Posterior cingulate gyrus (tissue), 11 donors: ENCODE data around the gene RBP2.

Experiments
- DNase-seq, 10 donors: peaks; one replicate each; pipeline versions ENCODE4 v3.0.0 to v3.0.0-alpha.2; 2020 to 2021; ENCODE audit warnings: mixed read lengths in 3 of 10
- intact Hi-C: fragments of 100-400 bp; cut with DNase I; formaldehyde crosslinking; loops from one replicate; pipeline ENCODE4 v1.15.1; 2023

Gene RBP2

DNA sequence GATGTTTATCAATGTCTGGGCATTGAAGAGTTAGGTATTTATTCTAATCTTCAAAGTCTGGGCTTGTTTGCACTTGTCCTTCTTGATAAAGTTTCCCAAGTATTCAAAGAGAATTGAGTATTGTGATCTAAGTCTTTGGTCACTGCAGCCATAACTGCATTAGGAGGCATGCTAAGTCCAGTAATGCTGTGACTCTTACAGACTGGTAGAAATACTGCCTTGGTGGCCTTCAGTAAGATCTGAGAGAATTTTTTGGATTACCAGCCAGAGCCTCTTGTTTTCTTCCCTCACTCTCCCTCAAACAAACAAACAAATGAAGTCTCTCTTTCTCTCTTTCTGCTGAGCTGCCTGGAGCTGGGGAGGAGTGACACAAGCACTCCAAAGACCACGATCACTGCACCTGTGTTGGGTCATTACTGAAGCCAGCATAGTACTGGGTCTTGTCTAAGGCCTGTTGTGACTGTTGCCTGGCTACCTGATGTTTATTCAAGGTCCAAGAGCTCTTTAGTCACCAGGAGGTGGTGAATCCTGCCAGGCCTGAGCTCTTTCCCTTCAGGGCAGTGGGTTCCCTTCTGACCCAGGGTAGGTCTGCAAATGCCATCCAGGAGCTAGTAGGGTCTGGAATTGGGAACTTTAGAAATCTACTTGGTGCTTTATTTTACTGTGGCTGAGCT is 14.8 kb upstream of the RBP2 start:
- intact Hi-C loops: no loop called here
- DNase-seq: no peak

DNA sequence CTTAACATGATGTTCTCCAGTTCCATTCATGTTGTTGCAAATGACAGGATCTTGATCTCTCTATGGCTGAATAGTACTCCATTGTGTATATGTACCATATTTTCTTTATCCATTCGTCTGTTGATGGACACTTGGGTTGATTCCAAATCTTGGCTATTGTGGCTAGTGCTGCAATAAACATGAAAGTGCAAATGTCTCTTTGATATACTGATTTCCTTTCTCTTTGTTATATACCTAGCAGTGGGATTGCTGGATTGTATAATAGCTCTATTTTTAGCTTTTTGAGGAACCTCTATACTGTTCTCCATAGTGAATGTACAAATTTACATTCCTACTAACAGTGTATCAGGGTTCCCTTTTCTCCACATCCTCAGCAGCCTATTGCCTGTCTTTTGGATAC is 5.9 kb upstream of the RBP2 start:
- no peak for DNase-seq
- intact Hi-C loops: no loop called here

DNA sequence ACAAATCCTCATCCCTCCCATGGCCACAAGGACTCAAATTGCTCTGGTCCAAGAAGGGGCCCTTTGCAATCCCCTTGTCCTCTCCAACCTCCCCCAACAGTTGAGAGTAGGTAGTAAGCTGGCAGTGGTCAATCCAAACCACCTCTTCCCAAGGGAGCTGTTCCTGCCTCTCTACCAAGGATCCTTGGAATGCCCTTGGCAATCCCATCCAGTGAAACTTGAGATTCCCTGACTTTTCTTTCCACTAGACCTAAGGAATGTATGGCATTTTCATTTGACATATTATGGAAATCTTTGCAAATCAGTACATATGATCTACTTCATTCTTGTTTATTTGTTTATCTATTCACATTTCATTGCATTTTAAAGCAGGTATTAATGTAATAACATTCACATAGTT is 4.8 kb upstream of the RBP2 start:
- intact Hi-C loops: no loop called here
- no peak for DNase-seq

DNA sequence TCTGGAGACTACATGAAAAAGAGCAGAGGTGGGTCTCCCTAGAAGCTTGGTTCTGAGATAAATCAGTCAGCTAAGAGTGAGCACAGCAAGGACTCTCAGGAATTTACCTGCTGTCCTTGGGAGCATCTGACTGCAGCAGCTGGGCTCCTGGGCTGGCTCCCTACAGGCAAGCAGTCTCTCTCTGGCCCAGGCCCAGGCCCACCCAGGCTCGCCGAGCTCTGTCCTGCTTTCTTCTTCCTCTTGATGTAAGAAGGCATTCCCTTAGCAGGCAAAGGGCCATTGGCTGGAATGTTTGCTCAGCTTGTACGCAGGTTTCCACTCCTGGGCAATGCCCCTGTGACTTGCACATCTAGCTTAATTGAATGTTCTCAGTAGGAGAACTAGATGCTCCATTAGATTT is 4.3 kb upstream of the RBP2 start:
- intact Hi-C loops: no loop called here
- no peak for DNase-seq

DNA sequence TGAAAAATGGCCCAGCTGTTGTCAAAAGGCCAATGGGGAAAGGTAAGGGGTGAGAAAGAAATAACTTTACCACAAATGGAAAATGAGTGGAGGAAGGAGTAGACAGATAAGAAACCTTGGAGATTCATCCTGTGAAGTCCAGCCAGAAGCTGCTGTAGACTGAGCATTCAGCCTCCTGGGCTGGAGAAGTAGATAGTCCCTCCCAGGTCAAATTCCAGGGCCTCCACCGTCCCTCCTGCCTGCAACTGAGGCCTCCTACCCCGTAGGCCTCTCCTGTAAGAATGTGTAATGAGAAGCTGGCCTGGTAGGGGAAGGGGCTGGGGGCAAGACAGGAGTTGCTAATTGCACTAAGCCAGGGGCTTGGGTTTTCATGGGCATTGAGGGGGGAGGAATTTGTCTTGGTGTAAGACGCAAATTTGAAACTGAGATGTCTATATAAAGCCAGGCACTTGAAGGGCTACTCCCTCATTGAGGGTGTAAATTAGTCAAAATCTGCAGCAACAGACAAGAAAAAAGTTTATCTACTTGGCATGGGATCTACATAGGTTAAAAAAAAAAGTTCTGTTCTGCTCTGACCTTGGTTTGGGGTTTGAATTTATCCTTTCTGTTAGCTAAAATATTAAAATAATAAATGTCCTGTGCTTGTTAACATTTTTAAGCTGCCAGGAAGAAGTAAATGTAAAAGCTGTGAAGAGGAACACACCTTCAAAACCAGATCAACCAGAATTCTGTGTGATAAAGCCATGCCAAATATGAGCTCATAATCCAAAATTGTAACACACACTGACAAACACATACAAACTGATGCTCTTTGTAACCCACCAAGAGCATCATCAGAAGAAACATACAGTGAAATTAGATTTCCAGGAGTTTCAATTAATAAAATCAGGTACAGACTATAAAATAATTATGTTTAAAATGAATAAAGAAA is 1.7 kb upstream of the RBP2 start:
- no peak for DNase-seq
- intact Hi-C loops: no loop called here

DNA sequence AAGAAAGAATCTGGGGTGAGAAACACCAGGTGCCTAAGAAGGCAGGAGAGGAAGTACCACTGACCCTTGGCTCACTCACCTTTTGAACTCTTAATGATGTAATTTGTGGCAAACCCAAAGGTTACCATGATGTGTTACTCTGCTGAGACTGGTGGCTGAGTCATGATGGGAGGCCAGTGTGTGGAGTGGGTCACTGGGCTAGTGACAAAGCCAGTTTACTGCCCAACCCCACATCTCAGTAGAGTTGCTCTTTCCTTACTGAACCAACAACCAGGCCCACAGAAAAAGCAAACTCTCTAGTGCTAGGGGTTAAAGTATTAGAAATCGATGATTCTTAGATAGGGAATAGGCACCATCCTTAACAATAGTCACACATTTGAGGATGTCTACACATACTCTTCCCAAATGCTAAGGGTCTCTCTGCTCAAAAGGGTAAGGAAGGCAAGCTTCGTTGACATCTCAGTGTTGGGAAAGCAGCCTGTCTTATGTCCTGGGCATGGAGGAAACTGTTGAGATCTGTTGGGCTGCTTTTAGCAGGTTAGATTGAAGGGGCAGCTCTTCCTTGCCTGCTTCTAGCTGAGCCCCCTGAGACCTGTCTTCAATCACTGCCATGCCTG is 3.1 kb downstream of the RBP2 start:
- no peak for DNase-seq
- intact Hi-C loops: no loop called here

DNA sequence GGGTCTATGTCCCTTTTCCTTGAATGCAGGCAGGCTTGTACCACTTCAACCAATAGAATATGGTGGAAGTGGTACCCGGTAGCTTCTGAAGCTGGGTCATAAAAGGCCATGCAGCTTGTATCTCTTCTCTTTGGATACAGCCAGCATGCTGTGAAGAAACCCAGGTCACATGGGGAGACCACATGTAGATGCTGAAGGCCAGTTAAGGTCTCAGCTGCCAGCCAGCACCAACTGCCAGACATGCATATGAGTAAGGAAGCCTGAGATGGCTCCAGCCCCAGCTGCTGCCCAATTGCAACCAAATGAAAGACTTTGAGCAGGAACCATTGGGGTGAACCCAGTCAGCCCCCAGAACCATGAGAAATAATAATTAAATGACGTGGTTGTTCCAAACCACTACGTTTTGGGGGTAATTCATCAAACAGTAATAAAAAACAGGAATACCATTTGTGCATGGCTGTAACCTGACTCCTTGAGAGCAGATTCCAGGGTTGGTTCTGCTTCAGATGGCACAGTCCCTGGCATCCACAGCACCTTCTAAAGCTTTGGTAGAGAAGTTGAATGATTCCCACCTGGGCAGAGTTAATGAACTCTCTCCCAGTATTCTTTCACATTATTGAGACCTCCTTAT is 3.8 kb downstream of the RBP2 start:
- intact Hi-C loops: no loop called here
- DNase-seq: no peak

DNA sequence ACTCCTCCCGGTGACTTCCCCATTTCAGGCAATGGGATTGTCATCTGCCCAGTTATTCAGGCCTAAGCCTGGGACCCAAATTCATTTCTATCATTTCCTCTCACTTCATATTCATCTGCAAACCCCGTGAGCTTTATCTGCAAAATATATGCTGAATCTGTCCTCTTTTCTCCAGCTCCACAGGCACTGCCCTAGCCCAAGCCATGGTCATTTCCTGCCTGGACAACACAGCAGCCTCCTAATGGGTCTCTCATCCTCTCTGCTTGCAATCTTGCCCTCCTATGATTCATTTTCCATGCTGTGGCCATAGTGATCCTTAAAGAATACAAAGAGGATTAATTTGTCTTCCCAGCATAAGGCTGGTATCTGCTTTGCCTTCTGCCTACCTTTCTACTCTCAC is 6.1 kb downstream of the RBP2 start:
- intact Hi-C loops: no loop called here
- DNase-seq: no peak

DNA sequence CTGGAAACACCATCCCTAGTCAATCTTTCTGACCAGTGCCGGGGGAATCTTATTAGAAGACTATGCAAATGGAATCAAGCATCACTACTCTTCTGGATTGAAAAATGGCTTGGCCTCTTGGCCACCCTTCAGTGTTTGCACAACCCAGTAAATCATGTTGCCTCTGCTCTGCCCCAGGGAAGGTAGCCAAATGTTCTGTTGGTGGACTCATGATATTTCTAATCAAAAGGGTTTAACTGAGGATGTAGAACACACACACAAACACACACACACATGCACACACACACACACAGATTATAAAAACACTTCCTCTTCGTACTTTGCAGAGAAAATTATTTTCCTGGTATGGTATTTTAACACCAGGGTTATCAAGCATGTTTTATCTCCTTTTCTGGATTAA is 7.9 kb downstream of the RBP2 start:
- intact Hi-C loops: no loop called here
- DNase-seq: no peak

DNA sequence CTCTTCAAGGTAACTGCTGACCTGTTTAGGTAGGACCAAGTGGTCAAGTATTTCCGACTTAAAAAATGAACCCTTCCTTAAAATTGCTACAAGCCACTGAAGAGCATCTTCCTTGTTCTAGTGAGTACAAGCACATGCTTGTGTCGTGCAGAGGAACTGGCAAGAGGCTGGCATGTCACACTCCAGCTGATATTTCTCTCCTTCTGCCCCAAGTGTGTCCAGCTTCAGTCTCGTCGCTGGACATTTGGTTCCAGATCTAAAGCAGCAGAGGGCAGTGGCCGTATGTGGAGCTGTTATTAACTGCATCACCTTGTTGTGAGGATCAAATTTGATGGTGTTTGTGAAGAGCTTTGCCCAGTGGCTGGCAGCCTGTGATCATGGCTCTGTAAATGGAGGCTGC is 10.0 kb downstream of the RBP2 start:
- intact Hi-C loops: no loop called here
- DNase-seq: no peak

DNA sequence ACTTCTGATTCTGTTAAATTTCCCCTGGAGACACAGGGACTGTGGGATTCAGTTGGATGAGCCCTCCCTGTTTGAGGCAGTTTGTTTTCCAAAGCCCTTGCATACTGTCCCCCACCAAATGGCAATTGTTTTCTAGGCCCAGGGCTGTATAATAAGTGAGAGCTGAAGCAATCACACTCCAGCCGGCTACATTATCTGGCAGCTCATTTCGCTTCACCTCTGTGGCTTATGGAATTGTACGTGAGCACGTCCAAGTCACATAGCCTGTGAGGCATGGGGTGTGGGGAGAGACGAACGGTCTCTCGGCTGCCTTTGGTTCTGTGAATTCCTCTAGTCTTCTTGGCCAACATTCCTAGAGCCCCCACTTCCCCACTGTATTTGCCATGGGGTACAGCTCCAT is 10.7 kb downstream of the RBP2 start:
- intact Hi-C loops: no loop called here
- no peak for DNase-seq

DNA sequence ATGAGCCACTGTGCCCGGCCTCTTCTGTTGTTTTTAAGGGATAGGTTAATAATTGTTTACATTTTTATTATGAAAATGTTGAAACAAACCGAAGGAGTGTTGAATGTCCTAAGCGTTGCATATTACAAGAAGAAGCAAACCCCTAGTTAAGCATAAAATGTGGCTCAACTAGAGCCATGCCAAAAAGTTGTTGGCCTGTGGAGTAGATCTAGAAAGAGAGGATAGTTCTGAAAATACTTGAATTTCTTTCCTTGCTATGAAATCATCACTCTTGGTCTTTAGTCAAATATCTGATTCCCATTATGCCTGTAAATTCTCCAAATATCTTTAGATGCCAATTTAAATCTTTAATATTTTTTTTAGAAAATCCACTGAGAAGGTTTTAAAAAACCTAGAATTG is 12.8 kb downstream of the RBP2 start:
- intact Hi-C loops: no loop called here
- DNase-seq: no peak

DNA sequence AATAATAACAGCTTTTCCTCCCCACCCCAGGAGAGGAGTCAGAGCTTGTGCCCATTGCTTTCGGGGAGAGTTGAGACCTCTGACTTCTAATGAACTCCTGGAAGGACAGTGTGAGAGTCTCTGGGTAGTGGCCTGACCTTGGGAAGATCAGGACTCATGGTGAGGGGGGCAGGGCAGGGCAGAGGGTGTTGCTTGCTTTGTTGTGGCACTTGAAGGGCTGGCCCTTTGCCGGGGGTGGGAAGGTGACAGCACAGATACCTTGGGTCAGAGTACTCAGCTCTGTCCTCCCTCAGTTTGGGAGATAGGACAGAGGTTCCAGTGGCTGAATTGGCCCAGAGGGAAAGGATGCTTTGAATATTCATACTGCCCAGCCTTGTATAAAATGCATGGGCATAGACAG is 15.8 kb downstream of the RBP2 start:
- intact Hi-C loops: no loop called here
- DNase-seq: no peak

DNA sequence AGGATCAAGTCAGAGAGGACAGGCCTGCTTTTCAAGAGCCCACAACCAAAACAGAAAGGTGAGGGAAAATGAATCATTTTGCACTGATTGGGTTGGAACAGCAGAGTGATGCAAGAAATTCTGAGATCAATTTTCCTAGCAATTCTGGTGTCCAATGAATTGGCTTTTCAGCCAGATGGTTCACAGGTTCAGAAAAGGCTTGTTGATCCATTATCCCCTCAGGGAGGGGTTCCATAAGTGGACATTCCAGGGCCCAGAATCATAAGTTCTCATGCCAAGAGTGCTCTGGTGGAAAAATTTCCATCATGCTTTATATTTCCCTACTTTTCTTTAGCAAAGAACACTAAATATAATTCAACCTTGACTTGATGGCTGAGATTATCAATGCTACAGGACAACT is 16.2 kb downstream of the RBP2 start:
- DNase-seq: no peak
- intact Hi-C loops: no loop called here

DNA sequence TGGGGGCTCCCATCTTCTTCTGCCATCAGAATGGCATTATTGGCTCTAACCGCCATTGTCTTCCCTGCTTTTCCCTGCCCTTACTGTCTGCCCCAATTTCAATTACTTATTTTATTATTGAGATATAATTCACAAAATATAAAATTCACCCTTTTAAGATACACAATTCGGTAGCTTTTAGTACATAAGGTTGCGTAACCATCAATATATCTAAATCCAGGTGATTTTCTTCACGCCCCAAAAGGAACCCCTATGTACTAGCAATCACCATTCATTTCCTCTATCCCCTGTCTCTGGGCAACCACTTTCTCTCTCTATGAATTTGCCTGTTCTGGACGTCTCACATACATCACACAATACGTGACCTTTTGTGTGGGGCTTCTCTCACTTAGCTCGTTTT is 18.0 kb downstream of the RBP2 start:
- no peak for DNase-seq
- intact Hi-C loops: no loop called here

DNA sequence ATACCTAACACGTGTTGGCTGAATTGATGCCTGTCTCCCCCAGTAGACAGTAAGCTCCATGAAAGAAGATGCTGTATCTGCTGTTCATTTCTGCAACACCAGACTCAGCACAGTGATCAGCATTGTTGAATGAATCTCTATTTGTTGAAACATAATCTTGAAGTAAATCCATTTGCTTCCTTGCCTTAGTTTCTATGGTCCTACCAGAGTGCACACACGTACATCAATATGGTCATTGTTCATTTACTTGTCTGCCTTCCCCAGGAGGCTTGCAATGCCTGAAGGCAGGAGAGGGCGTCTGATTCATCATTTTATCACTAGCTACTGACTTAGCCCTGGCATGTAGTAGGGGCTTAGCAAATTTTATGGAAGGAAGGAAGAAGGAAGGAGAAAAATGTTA is 19.2 kb downstream of the RBP2 start:
- DNase-seq: no peak
- intact Hi-C loops: no loop called here

DNA sequence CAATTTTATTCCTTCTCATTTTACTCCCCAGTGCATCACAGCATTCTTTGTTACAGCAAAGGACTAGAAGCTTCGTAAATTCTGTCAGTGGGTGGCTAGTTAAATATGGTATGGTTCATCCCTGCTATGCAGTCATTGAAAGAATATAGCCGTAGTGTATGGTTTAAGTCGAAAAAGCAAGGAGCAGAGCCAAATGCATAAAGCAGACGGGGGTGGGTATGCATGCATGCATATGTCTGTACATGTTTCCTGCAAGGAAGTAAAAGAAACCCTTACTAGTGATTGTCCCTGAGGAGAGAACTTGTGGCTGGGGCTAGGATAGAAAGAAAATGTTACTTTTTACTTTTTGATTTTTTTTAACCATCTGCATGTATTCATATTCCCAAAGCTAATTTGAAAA is 19.9 kb downstream of the RBP2 start:
- DNase-seq: no peak
- intact Hi-C loops: no loop called here

DNA sequence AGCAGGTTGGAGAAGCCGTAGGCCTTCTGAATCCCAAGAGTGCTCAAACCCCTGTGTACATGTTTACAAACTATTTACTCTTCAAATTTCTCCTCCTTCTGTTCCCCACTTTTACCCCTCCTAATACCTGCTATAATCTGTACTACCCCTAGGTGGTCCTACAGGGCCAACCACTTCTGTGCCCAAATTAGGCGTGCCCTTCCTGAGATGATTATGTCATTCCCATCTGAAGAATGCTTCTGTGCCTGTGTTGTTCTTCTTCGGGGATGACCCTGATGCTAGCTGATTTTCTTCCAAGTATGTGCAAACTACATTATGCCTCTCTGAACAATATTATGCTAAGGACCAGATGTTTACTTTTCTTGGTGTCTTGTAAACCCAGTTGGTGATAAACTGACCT is 20.5 kb downstream of the RBP2 start:
- intact Hi-C loops: no loop called here
- no peak for DNase-seq

DNA sequence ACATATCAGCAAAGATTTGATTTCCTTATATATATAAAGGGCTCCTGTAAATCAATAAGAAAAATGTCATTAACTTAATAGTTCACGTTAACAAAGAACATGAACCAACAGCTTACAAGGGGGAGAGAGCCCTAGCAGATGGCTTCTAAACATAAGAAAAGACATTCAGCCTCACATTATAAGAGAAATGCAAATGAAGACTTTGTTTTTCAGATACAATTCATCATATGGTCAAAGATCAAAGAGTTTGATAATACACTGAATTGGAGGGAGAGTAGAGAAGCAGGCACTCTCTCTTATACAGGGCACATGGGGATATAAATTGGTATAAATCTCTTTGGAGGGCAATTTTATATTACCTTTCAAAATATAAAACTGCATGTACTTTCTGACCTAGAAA is 21.1 kb downstream of the RBP2 start:
- intact Hi-C loops: no loop called here

DNA sequence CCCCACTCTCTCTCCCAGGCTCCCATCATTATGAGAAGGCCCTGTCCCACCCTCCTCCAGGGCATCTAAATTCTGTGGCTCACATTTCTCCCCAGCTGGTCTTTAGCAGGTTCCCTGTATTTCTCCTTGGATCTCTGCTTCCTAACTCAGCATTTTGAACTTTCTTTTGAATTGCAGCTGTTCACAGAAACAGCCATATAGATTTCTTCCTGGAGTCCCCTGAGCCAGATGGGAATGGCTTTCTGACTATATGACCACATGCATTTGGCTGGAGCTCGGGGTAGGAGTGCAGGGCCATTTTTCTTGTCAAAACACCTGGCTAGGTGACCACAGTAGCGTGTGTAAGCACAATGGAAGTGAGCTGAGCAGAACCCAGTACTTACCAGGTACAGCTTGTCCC is 22.0 kb downstream of the RBP2 start:
- DNase-seq: no peak
- intact Hi-C loops: no loop called here

More for the DNA sequence above, 21.1 kb downstream of the RBP2 start:
- no peak for DNase-seq

DNA sequence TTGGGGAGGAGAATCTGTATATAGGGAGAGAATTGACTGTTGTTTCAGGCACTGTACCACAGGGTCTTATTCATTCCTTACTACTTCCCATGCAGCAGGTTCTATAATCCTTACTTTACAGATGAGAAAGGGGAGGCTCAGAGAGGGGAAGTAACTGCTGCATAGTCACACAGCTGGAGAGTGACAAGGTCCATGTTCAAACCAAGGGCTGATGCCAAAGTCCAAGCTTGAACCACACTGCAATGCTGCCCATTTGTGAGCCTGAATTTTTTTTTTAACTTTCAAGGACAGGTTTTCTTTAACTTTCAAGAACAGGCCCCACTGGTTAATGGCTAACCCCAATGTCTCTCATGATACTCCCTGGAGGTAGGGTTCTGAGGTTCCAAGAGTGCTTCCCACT is 26.2 kb downstream of the RBP2 start:
- DNase-seq: no peak
- intact Hi-C loops: no loop called here
